DOHH2 (cell line): Measurements from ENCODE around the gene ATP2B3.

Experiments
- CTCF ChIP-seq: fragments of 200-600 bp; sonication (generic); IDR thresholded peaks from one replicate; pipeline ENCODE4 v1.5.1; 2014; ENCODE audit warnings: antibody characterized with exemption, mild to moderate bottlenecking, low read depth, low read length; ENCODE audit not compliant: poor library complexity, severe bottlenecking
- EZH2phosphoT487 ChIP-seq: fragments of 200-600 bp; sonication (generic); IDR thresholded peaks from 2 replicates; pipeline ENCODE4 v1.6.1; 2017; ENCODE audit warnings: borderline replicate concordance, mild to moderate bottlenecking, antibody characterized with exemption, low read length, moderate library complexity, mixed read lengths

DNA sequence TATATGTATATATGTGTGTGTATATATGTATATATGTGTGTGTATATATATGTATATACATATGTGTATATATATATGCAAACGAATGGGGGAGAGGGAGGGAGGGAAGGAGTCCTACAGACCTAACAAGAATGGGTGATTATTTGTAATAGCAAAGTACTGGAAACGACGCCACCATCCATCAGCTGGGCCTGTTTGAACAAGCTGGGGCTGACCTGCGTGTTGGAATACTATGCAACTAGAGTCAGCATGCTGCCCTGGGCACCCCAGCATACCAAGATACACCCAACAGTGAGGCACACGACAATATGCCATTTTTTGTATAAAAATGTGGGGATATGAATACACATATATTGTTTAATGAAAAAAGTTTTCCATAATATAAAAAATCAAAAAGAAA, 103.1 kb downstream of the ATP2B3 start:
- no peak for TF ChIP-seq CTCF
- no peak for TF ChIP-seq EZH2phosphoT487
